Stimulated activated naive CD8-positive, alpha-beta T cell treated with anti-CD3 and anti-CD28 coated beads, Interleukin-15, amount 100 ng/mL, for 72 hours (primary cell): Measurements from ENCODE around the gene ADCY4.
"Not testable (repeated sequence)": the region's sequence is repeated elsewhere in the genome, so short reads cannot be mapped to it uniquely, and the experiment has no call there.

Experiments used
- ATAC-seq: fragments of 150-1000 bp; cut with Tn5 transposase; 2 replicates; pipeline ENCODE4 v1.10.0; 2021; ENCODE audit warnings: mild to moderate bottlenecking, moderate library complexity
- DNase-seq, 2 donors: peaks; one replicate each; pipeline ENCODE4 v3.0.0; 2021 to 2022
- H3K27ac Mint-ChIP-seq, 2 donors: one replicate each; pipeline ENCODE4 v1.8.0; 2022; ENCODE audit warnings: mild to moderate bottlenecking in 2 of 2, mixed read lengths in 2 of 2, moderate library complexity in 2 of 2
- H3K27me3 Mint-ChIP-seq: one replicate; pipeline ENCODE4 v1.8.0; 2022; ENCODE audit warnings: mixed read lengths
- H3K4me1 Mint-ChIP-seq: one replicate; pipeline ENCODE4 v1.8.0; 2022; ENCODE audit warnings: mild to moderate bottlenecking, mixed read lengths
- H3K4me3 Mint-ChIP-seq, 2 donors: one replicate each; pipeline ENCODE4 v1.8.0; 2022; ENCODE audit warnings: mild to moderate bottlenecking in 2 of 2, mixed read lengths in 2 of 2, moderate library complexity in 1 of 2
- H3K9me3 Mint-ChIP-seq, 2 donors: one replicate each; pipeline ENCODE4 v1.8.0; 2022; ENCODE audit warnings: mixed read lengths in 2 of 2

The ADCY4 gene

DNA sequence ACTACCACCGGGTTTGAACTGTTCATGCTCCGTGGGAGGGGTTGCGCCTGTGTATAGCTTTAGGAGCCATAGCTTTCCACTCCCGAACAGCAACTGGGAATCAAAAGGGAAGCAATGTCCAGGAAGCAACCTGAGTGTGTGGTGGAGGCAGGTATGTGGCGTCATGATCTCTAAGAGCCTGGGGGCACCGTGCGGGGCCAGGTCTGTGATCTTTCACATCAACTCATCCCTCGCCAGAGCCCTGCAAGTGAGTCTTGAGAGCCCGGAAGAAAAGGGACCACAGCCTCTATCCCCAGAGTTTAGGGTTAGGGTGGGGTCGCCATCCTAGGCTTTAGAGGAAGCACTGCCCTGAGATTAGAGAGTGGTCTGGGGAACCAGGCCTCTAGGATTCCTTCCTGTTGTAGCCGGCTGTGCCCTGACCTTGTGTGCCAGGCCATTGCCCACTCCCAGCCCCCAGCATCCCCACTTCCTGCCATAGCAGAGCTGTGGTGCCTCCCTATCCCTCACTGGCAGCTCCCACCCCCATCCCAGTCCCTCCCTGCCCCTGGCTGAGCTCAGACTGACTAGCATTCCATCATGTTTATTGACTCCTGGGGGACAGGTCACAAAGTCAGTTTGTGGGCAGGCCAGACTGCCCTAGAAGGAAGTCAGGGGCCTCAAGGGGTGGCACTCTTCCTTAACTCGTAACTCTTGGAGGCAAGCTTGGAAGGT is 745 bp upstream of the ADCY4 start:
- Mint-ChIP-seq H3K4me3 (peak overlapping the region in 1 of 2 donors; percentile 57), H3K27ac (no peak overlapping the region), H3K27me3 (peaks cover 60% of the 10 kb centered on the region), H3K9me3 (no peaks in the 10 kb centered on the region), H3K4me1 (peaks cover 70% of the 10 kb centered on the region)
- DNase-seq (no peak), ATAC-seq (no peak)

DNA sequence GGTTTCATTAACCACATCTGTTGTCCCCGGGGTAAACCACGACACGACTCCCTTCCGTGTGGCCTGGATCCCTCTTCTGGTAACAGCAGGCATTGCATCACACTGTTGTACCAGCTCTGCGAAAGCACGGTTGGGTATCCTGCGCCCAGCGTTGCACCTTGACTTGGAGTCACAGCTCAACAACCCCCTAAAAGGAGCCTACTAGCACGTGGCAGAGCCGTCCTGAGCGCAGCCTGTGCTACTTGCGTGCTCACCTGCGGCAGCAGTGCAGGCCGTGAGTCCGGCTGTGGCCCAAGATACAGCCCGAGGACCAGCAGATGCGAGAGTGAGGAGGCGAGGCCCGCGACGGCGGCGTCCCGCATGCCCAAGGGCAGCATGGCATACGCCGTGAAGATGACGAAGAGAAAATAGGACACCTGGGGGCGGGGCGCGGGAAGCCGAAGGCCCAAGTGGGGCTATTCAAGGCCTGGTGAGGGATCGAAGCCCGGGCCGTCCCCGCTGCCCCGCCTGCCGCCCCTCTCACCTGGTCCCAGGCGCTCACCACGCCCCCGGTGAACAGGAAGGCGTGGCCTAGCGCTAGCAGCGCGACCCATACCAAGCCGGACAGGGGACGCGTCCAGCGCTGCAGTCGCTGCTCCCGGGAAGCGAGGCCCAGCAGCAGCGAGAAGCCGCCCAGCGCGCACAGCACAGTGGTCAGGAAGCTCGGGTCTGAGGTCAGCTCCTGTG is 2.4 kb downstream of the ADCY4 start:
- Mint-ChIP-seq H3K4me1 (peaks cover 64% of the 10 kb centered on the region), H3K4me3 (peak overlapping the region; percentile 79 to 81), H3K27ac (peak overlapping the region; percentile 47 to 88), H3K9me3 (no peaks in the 10 kb centered on the region), H3K27me3 (peaks cover 78% of the 10 kb centered on the region)
- ATAC-seq (peak; percentile 88), DNase-seq (peak; percentile 83 to 89)

DNA sequence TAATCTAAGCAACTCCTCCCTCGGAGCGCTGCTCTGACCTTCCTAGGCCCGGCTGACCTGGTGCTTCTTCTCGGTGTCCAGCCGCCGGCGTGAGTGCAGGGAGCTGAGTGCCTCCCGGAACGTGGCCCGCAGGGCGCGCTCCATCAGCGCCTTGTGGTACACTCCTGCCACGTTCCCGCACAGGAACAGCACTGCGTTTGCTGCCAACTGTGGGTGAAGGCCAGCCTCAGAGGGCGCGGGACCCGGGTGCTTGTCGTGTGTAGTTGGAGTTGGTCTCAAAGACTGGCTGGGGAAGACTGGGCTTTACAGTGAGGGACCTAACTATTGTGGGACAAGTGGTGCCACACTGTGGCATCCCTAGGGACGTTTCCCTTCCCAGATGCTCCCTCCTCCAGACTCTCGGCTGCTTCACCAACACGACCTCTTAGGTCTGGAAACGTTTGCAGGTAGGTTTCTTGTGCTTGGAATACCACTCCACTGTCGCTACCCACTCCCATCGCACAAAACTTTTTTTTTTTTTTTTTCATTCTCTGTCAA is 3.1 kb downstream of the ADCY4 start:
- H3K27me3 Mint-ChIP-seq: peaks cover 78% of the 10 kb centered on the region
- no peak overlapping the region for H3K27ac Mint-ChIP-seq
- ATAC-seq: no peak

DNA sequence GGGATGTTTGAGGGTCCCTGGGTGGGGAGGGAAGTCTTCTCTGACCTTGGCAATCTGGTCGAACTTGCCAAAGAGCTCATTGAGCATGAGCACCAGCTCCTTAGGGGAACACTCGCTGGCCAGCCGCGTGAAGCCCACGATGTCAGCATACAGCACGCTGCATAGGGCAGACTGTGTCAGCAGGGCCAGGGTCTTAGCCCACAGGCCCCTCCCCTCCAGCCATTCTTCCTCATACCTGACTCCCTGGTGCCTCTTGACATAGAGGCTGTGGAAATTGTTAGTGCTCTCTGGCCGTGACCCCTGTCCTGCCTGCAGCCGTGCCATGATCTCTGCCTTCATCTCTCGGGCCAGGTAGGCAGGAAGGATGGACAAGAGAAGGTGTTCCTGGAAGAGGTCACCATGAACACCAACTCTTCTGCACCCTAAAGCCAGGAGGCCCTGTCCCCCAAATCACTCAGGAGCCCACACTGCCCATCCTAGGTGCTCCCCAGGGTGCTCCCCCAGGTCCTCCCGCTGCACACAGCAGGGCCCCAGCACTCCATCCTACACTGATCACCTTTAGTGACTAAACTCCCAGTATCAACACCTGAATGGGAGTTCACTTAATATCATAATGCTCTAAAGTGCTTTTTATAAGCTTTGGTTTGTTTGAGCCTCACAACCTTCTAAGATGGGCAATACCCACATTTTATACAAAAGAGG is 3.7 kb downstream of the ADCY4 start:
- H3K9me3 Mint-ChIP-seq: no peaks in the 10 kb centered on the region
- no peak for ATAC-seq
- H3K4me1 Mint-ChIP-seq: peaks cover 69% of the 10 kb centered on the region
- DNase-seq: no peak
- H3K27me3 Mint-ChIP-seq: peaks cover 73% of the 10 kb centered on the region
- no peak overlapping the region for H3K4me3 Mint-ChIP-seq
- H3K27ac Mint-ChIP-seq: no peak overlapping the region

More for the DNA sequence above, 3.1 kb downstream of the ADCY4 start:
- Mint-ChIP-seq H3K4me1 (peaks cover 70% of the 10 kb centered on the region), H3K9me3 (no peaks in the 10 kb centered on the region), H3K4me3 (peak overlapping the region; percentile 79 to 81)
- DNase-seq: no peak

DNA sequence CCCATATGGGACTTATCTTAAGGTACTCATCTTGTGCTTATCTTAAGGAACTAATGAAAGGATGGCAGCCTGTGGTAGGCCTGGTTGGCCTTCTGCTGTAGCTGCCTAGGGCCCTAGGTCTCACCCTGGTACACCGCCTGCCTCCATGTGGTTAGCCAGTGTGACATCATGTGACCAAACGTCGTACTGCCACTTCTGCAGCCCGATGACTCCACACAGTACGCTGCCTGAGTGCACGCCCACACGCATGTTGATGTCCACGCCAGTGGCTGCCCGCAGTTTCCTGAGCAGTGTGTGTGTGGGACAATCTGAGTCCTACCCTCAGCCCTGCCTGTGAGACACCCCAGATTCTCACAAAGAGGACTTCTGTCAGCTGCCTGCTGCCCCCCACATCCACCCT is 5.1 kb downstream of the ADCY4 start:
- H3K4me3 Mint-ChIP-seq: no peak overlapping the region
- H3K27me3 Mint-ChIP-seq: peaks cover 59% of the 10 kb centered on the region
- H3K27ac Mint-ChIP-seq: no peak overlapping the region
- H3K9me3 Mint-ChIP-seq: no peaks in the 10 kb centered on the region
- peaks cover 59% of the 10 kb centered on the region for H3K4me1 Mint-ChIP-seq
- DNase-seq: peak in 1 of 2 donors; percentile 61
- ATAC-seq: peak; percentile 62

DNA sequence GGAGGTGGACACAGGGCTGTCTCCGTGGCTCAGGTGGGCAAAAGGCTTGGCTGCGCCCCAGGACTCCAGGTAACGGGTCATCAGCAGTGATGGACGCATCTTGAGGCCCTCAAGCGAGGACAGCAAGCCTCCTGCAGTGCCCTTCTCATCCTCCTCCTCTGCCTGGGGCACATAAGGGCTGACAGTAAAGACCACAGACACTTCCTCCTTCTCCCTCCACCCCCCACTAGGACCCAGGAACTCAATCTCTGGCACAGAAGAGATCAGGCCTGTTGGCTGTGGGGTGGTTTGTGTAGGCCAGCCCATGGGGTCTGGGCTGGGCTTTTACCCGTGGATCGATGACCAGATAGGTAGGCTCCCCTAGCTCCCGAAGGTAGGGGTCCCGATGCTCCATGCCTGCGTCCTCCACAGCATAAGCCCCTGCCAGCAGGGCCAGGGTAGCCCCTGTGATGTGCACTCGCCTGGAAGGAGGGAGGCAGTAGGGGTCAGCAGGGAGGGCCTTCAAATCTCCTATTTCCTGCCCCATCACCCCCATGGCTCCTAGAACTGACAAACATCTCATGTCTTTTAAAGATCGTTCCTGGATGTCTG is 5.7 kb downstream of the ADCY4 start:
- no peak overlapping the region for H3K4me3 Mint-ChIP-seq
- no peaks in the 10 kb centered on the region for H3K9me3 Mint-ChIP-seq
- peaks cover 53% of the 10 kb centered on the region for H3K4me1 Mint-ChIP-seq
- DNase-seq (no peak), ATAC-seq (no peak)
- H3K27ac Mint-ChIP-seq: no peak overlapping the region
- peaks cover 54% of the 10 kb centered on the region for H3K27me3 Mint-ChIP-seq

DNA sequence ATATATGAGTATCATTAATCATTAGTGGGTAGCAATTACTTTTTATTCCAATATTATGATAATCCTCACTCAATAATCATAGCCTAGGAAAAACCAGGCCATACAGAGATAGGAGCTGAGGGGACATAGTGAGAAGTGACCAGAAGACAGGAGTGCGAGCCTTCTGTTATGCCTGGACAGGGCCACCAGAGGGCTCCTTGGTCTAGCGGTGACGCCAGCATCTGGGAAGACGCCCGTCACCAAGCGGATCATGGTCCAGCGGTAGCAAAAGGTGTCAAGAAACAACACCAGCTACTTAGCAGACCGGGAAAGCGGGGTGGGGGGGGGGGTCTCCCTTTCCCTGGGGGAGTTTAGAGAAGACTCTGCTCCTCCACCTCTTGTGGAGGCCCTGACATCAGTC is 7.0 kb downstream of the ADCY4 start:
- not testable (repeated sequence) for DNase-seq, H3K4me3 Mint-ChIP-seq, H3K27ac Mint-ChIP-seq, ATAC-seq, H3K9me3 Mint-ChIP-seq
- H3K27me3 Mint-ChIP-seq: peaks cover 48% of the 10 kb centered on the region
- peaks cover 43% of the 10 kb centered on the region for H3K4me1 Mint-ChIP-seq

DNA sequence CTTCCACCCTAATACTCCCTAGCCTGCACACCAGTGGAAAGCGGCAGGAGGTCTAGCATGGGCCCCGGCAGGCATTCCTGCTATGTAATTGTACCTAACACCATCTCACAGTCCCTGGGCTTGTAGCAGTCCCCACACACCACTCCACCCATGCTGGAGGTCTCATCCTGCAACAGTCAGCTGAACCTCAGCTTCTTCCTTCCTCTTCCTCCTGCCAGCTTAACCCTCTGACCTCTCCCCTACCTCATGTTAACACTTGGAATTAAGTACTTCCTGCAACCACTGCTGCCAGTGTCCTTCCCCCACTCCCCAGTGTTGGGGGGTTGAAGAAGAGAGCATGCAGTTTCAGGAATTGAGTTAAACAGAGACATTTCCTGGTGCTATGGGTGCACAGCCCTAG is 7.6 kb downstream of the ADCY4 start:
- DNase-seq (no peak), ATAC-seq (no peak)
- H3K9me3 Mint-ChIP-seq: no peaks in the 10 kb centered on the region
- H3K4me1 Mint-ChIP-seq: peaks cover 37% of the 10 kb centered on the region
- peaks cover 44% of the 10 kb centered on the region for H3K27me3 Mint-ChIP-seq
- H3K4me3 Mint-ChIP-seq: no peak overlapping the region
- H3K27ac Mint-ChIP-seq: peak overlapping the region in 1 of 2 donors; percentile 63

DNA sequence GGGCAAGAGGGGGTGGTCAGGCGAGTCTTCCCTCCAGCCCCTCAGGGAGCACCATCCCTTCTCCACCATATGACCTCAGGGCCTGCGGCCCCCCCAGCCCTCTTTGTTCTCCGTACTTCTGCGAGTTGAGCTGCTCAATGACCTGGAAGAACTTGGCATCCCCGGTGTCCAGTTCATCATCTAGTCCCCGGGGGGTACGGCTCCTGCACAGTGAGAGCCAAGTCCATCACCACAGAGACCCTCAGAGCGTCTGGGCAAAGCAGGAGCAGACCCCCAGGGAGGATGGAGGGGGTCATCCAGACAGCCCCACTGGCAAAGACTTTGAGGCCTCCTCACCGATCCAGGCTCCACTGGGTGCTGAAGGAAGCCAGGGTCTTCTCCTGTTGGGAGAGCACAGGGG is 8.9 kb downstream of the ADCY4 start:
- Mint-ChIP-seq H3K9me3 (no peaks in the 10 kb centered on the region), H3K4me3 (no peak overlapping the region), H3K4me1 (peaks cover 27% of the 10 kb centered on the region), H3K27me3 (peaks cover 30% of the 10 kb centered on the region), H3K27ac (no peak overlapping the region)
- DNase-seq (no peak), ATAC-seq (no peak)

DNA sequence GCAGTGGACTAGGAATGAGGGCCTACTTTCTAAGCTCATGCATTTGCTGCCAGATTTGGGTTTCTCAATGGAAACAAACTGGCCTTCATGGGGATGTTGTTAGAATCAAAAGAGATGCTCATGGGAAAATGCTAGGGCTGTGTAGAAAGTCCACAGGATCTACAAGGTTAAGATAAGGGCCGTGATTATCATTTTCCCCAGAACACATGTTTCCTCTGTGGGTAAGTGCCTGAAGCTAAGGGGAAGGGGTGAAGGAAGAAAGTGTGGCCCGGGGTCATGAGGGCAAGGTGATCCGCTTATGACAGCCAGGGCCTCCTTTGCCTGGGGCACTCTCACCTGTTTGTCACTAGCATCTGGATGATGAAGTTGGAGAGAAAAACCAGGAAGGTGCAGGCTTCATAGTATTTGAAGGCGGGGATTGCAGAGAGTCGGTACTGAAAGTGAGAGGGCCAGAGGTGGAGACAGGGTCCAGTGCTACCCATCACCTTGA is 9.8 kb downstream of the ADCY4 start:
- DNase-seq (no peak), ATAC-seq (no peak)
- H3K27me3 Mint-ChIP-seq: peaks cover 26% of the 10 kb centered on the region
- H3K4me3 Mint-ChIP-seq: no peak overlapping the region
- no peaks in the 10 kb centered on the region for H3K9me3 Mint-ChIP-seq
- H3K4me1 Mint-ChIP-seq: peaks cover 27% of the 10 kb centered on the region
- H3K27ac Mint-ChIP-seq: no peak overlapping the region

DNA sequence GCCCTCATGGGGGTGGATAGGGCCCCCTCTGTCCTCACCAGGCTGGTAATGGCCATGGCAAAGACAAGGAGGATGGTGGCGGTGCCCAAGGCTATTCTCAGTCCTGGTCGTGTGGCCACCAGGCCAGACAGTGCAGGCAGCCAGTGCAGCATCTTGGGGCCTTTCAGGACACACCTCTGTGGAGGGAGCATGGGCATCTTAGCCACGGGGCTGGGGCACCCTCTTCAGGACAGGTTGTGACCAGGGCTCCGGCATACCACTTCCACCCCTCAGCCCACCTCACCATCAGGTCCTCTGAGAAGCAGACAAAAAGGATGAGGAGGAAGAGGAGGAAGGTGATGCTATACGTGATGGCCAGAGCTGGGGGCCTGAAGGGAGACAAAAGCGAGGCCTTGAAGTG is 10.8 kb downstream of the ADCY4 start:
- Mint-ChIP-seq H3K9me3 (no peaks in the 10 kb centered on the region), H3K4me3 (no peak overlapping the region), H3K4me1 (peaks cover 18% of the 10 kb centered on the region), H3K27ac (no peak overlapping the region), H3K27me3 (peaks cover 26% of the 10 kb centered on the region)
- DNase-seq (no peak), ATAC-seq (no peak)

DNA sequence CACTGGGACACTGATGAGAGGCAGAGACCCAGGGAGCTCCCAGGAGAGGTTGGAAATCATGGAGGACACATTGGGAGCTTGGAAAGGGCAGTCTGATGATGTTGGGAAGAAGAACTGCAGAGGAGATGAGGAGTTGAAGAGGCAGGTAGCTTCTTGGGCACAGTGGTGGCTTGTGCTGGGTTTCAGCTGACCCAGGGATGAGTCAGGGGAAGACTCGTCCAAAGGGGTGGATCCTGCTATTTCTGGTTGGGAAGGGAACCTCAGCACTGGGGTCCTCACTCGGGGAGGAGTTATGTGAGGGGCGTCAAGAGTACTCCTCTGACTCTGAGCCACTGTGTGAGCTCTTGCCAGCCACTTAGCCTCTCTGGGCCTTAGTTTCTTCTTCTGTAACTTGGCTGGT is 11.5 kb downstream of the ADCY4 start:
- peaks cover 26% of the 10 kb centered on the region for H3K27me3 Mint-ChIP-seq
- no peak overlapping the region for H3K4me3 Mint-ChIP-seq
- peaks cover 11% of the 10 kb centered on the region for H3K4me1 Mint-ChIP-seq
- ATAC-seq: no peak
- no peak overlapping the region for H3K27ac Mint-ChIP-seq
- no peaks in the 10 kb centered on the region for H3K9me3 Mint-ChIP-seq
- DNase-seq: no peak

DNA sequence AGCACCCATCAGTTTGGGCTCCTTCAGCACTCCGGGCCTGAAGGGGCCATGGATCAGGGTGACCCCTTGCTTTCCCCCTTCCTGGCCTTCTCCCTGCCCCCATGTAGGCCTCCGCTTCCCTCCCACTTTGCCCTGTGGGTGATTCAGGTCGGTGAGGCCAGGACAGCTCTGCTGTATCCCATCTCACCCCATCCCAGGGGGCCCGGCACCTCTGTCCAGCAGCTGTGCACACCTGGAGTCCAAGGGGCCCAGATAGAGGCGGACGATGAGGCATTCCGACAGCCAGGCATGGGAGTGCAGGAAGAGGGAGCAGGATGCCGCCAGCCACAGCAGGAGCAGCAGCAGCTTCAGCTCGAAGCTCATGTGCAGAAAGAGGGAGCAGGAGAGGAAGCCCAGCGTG is 12.2 kb downstream of the ADCY4 start:
- Mint-ChIP-seq H3K4me3 (no peak overlapping the region), H3K4me1 (peaks cover 13% of the 10 kb centered on the region), H3K9me3 (no peaks in the 10 kb centered on the region), H3K27me3 (peaks cover 26% of the 10 kb centered on the region), H3K27ac (no peak overlapping the region)
- DNase-seq: no peak
- ATAC-seq: no peak

DNA sequence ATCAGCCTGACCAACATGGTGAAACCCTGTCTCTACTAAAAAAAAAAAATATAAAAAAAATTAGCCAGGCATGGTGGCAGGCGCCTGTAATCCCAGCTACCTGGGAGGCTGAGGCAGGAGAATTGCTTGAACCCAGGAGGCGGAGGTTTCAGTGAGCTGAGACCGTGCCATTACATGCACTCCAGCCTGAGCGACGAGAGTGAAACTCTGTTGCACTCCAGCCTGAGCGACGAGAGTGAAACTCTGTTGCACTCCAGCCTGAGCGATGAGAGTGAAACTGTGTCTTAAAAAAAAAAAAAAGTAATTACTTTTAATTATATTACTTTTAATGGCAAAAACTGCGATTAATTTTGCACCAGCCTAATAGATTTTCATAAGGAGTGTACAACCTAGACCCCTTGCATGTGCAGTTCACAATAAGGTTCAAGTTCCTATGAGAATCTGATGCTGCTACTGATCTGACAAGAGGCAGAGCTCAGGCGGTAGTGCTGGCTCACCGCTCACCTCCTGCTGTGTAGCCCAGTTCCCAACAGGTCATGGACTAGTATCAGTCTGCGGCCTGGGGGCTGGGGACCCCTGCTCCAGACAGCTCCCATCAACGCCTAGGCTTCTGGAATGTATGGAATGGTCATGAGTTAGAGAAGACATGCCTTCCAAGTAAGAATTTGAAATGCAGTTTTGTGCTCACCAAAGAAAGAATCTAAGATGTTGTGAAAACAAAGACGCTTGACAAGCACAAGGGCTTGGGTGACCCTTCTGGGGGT is 13.5 kb downstream of the ADCY4 start:
- DNase-seq: no peak
- H3K27ac Mint-ChIP-seq: no peak overlapping the region
- H3K4me1 Mint-ChIP-seq: peaks cover 16% of the 10 kb centered on the region
- ATAC-seq: no peak
- H3K9me3 Mint-ChIP-seq: no peaks in the 10 kb centered on the region
- H3K4me3 Mint-ChIP-seq: no peak overlapping the region
- H3K27me3 Mint-ChIP-seq: peaks cover 26% of the 10 kb centered on the region
